ENCODE data around the gene KCTD4.

KCTD4 gene

DNA sequence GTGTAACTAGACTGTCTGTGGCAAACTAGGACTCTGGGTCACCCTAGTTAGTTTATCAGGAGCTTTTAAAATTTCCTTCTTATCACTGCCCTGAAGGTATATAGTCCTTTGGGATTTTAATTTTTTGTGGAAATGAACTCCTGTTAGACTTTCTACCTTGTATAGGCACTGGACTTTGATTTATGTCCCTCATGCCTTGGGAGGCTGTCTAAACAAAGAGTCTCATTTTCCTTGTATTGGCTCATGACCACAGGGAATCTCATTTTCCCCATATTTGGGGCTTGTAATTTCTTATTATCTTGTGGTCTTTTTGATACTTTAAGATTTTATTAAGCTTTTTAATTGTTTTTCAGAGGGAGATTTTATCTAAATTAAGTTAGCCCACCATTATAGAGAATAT, 21.4 kb downstream of the KCTD4 start:
- in situ Hi-C loops (cut with MboI; ENCODE audit: low sequenced_read_pairs), result no loop called here

DNA sequence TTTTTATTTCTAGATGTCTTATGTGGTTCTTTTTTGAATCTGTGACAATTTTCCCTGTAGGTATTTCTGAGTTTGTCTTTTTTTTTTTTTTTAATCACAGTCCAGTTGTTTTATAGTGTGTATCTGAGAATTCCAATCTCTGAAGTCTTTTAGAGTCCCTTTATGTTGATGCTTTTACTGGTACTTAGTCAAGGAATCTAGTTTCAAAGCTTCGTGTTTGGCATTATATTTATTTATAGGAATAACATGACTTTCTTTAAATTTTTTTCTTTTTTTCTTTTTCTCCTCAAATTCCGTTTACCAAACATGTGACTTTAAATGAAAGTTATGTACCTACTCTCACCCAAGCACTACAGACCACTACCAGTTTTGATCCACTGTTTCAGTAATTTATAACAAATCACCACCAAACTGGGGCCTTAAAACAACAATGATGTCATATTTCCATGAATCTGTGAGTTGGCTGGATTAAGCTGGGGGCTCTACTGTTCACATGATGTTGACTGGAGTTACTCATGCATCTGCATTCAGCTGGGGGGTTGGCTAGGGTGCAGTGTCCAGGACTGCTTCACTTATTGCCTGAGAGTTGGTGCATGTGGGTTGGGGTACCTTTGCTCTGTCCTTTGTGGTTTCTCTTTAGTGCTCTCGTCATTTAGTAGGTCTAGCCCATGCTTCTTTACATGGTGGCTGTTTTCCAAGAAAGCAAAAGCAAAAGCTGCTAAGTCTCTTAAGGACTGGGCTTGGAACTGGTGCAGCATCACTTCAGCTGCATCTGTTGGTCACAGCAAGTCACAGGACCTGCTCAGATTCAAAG, 22.3 kb downstream of the KCTD4 start:
- in situ Hi-C loops (cut with MboI; ENCODE audit: low sequenced_read_pairs), result no loop called here

DNA sequence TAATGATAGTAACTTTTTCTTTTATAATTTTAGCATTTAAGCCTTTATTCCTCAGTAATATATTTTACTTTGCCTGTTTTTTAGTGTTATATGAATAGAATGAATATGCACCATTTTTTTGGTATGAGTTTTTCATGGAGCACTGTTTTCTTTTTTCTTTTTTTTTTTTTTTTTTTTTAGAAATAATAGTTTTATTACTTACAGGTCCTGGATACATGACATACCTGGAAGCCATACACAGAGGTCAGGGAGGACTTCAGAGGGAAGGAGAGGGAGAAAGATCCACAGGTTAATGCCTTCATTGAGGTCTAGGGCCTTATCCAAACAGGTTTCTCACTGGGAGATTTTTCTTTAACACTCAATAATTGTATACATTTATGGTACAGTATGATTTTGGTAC, 26.4 kb downstream of the KCTD4 start:
- in situ Hi-C loops (cut with MboI; ENCODE audit: low sequenced_read_pairs), result no loop called here

DNA sequence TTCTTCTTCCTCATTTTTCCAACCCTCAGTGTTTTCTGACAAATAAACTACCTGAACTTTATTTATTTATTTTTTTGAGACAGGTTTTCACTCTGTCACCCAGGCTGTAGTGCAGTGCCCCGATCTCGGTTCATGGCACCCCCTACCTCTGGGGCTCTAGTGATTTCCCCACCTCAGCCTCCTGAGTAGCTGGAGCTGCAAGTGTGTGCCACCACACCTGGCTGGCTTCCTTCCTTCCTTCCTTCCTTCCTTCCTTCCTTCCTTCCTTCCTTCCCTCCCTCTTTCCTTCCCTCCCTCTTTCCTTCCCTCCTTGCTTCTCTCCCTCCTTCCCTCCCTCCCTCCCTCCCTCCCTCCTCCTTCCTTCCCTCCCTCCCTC, 32.3 kb downstream of the KCTD4 start:
- in situ Hi-C loops (cut with MboI; ENCODE audit: low sequenced_read_pairs), result no loop called here

DNA sequence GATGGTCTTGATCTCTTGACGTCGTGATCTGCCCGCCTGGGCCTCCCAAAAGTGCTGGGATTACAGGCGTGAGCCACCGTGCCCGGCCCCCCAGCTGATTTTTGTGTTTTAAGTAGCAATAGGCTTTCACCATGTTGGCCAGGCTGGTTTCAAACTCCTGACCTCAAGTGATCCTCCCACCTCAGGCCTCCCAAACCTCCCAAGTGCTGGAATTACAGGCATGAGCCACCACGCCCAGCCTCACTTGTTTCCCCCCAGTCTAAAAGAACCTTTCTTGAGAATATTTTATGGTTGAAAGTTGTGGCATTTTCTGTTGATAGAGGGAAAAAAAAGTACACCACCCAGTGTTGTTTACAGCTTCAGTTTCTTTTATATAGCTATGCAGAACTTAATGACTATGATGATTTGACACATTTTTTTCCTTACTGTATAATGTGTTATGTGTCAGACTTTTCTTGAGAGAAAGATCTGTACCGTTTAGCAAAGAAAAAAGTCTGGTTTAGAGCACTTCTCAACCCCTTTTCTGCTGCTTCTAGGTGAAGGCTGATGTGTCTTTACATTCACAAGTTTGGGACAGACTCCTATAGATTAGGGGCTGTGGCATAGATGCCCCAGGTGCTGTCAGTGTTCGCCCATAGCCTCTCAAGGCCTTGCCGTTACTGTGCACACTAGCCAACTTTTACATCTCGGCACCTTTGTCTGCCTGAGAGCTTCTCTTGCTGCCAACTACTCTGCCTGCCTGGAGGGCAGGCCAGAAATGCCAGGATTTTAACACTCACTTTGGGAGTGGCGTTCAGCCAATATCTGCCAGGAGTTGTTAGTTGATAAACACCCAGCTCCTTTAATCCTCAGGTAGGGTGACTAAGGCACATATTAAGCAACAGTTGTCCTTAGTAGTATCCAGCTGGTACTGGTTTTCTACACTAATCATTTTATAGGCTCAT, 33.0 kb downstream of the KCTD4 start:
- in situ Hi-C loops (cut with MboI; ENCODE audit: low sequenced_read_pairs), result no loop called here

DNA sequence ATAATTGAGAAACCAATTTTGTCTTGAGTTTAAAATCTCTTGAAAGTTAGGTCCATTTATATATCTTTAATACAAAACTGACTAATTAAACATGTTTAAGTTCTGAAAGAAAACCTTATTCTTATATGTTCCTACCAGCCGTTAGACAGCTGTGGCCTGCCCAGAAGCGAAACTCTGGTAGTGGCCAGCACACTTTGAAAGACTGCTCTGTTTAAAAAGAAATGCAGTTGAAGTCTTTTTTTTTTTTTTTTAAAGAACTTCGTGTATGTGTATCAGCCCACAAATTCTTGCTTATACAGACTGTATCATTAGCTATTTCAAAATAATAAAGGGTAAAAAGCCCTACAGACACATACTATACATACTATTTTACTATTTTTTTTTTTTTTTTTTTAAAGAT, 34.0 kb downstream of the KCTD4 start:
- in situ Hi-C loops (cut with MboI; ENCODE audit: low sequenced_read_pairs), result no loop called here

DNA sequence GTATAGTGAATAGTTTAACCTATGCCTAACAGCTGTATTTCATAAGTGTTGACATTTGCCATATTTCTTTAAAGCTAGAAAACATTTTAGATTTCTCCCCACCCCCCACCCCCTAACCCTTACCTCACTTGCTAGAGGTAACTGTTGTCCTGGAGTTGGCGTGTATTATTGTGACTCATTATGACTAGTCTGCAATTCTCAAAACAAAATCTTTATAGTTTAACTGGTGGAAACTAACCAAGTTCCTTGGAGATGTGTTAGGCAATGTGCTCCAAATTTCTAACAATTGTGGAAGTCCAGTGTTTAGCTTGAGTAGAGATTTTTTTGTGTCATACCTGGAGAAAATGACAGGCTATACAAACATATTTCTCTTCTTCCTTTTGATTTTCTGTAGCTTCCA, 38.0 kb downstream of the KCTD4 start:
- in situ Hi-C loops (cut with MboI; ENCODE audit: low sequenced_read_pairs), result no loop called here

DNA sequence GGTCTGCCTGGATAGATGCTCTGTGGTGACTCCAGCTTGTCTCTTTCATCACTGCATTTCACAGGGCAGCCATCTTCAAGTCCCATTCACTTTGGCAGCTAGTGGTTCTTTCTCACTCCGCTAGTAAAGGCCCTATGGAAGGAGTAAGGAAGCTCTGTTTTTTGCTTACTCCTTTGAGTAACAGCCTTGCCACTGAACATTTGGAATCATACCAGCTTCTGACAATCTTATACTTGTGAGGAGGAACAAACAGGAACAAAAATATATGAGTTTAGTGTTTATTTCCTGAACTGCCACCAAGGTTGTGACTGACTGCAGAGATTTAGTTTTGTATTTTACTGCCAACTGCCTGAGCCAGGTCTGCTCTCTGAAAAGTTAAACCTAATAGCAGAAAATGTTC, 38.7 kb downstream of the KCTD4 start:
- in situ Hi-C loops (cut with MboI; ENCODE audit: low sequenced_read_pairs), result no loop called here

DNA sequence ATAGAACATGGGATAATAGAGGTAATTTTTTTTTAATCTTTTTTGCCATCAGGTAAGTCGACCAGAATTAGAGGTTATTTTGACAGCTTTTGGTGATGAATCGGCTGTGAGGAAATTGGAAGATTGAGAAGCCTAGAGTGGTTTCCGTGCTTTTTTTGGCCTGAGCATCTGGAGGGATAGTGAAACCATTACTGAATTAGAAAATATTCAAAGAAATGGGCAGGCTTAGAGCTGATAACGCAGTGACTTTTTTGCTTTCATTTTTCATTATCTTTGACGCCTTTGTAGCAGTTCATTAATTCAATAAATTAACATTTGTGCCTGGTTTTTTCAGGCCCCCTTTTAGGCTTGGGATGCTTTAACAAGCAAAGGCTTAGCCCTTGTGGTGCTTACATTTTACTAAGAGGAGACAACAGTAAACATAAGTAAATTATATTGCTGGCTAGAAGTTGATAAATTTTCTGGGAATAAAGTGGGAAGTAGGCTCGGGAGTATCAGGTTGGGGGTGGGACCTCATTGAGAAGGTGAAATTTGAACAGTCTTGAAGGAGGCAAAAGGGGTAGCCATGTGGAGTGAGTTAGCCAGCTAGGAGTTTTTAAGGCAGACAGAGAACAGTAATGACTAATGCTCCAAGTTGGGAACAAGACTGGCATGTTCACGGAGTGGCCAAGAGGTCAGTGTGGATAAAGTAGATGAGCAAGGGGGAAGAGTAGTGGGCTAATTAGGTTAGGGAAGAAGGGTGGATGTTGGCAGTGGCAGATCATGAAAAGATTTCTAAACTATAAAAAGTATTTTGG, 44.1 kb downstream of the KCTD4 start:
- in situ Hi-C loops (cut with MboI; ENCODE audit: low sequenced_read_pairs), result no loop called here

DNA sequence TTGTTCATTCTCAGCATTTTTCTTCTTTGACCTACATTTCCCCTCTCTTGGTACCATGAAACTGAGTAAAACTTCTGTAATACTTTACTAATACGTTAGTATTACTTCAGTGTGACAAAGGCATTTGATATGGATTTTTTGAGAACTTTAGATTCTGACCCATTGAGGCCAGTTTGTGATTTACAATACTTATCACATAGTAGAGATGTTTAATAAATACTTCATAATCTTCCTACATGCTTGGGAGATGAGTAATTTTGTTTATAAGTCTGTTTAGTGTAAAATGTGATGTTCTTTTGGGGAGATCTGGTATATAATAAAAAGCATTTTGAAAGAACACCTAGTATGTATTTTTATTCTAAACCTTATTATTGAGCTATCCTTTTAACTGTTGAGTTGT, 50.9 kb downstream of the KCTD4 start:
- in situ Hi-C loops (cut with MboI; ENCODE audit: low sequenced_read_pairs), result no loop called here

DNA sequence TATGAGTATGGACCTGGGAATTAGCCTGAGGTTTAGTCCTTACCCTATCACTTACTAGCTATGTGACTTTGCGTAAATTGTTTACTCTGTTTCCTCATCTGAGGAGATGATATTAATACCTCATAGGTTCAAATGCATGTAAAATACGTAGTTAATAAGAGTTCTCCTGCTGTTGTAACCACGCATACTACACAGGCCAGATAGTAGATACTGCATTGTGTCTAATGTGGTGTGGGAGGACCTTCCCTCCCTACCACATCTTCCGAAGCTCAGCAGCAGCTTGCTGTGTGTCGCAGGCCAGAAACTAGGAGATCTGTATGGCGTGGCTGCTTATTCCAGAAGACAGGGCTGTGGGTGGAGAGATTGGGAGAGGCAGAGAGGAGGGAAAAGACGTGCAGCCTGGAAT, 57.5 kb downstream of the KCTD4 start:
- in situ Hi-C loops (cut with MboI; ENCODE audit: low sequenced_read_pairs), result no loop called here
